HepG2 (cell line): ENCODE data around the gene TPPP2. TPM values are rescaled to one million over a fixed set of nuclear protein-coding genes. Genes with fewer than 3 reads are reported as not detected.

Source experiments
- BRCA1 ChIP-seq: sonication (generic); formaldehyde crosslinking; IDR thresholded peaks from 2 replicates; pipeline ENCODE4 v1.4.0; 2020; ENCODE audit warnings: missing genetic modification reagents
- FOSL2 ChIP-seq: sonication (generic); formaldehyde crosslinking; IDR thresholded peaks from 2 replicates; pipeline ENCODE4 v1.4.0; 2020; ENCODE audit warnings: missing genetic modification reagents
- FOXO1 ChIP-seq: sonication (generic); formaldehyde crosslinking; IDR thresholded peaks from 2 replicates; pipeline ENCODE4 v1.4.0; 2020; ENCODE audit warnings: missing genetic modification reagents
- FOXP1 ChIP-seq, 2 experiments: fragments of 450-650 bp in 1 of 2; IDR thresholded peaks; 2 replicates each; pipeline ENCODE4 v1.6.1; 2017 to 2018; ENCODE audit warnings: antibody characterized with exemption in 1 of 2
- GPBP1L1 ChIP-seq: sonication (generic); formaldehyde crosslinking; IDR thresholded peaks from 2 replicates; pipeline ENCODE4 v1.5.0; 2020; ENCODE audit warnings: mild to moderate bottlenecking, missing genetic modification reagents
- MAFG ChIP-seq: sonication (generic); formaldehyde crosslinking; IDR thresholded peaks from 2 replicates; pipeline ENCODE4 v1.5.1; 2020; ENCODE audit warnings: mild to moderate bottlenecking, missing genetic modification reagents
- MAX ChIP-seq: IDR thresholded peaks from 2 replicates; pipeline ENCODE4 v1.6.1; 2012; ENCODE audit warnings: inconsistent platforms
- NFE2L2 ChIP-seq: fragments of 150-350 bp; IDR thresholded peaks from 2 replicates; pipeline ENCODE4 v1.6.1; 2014; ENCODE audit warnings: low read length
- REST ChIP-seq, 2 experiments: IDR thresholded peaks; 2 replicates each; pipeline ENCODE4 v1.6.1; 2011 to 2012; ENCODE audit warnings: low read length in 2 of 2, borderline replicate concordance in 1 of 2, low read depth in 1 of 2, mild to moderate bottlenecking in 1 of 2, moderate library complexity in 1 of 2
- SMAD9 ChIP-seq: sonication (generic); formaldehyde crosslinking; IDR thresholded peaks from 2 replicates; pipeline ENCODE4 v1.5.1; 2020; ENCODE audit warnings: mild to moderate bottlenecking, missing genetic modification reagents
- SP2 ChIP-seq: sonication (generic); formaldehyde crosslinking; IDR thresholded peaks from 2 replicates; pipeline ENCODE4 v1.5.1; 2020; ENCODE audit warnings: mild to moderate bottlenecking, missing genetic modification reagents
- SRSF9 ChIP-seq: fragments of 200-400 bp; formaldehyde crosslinking; IDR thresholded peaks from 2 replicates; pipeline ENCODE4 v1.6.1; 2018; ENCODE audit warnings: borderline replicate concordance, mild to moderate bottlenecking, low read depth, low read length; ENCODE audit not compliant: insufficient read depth, poor library complexity, severe bottlenecking
- THAP8 ChIP-seq: sonication (generic); formaldehyde crosslinking; IDR thresholded peaks from 2 replicates; pipeline ENCODE4 v1.5.1; 2020; ENCODE audit warnings: missing genetic modification reagents, mild to moderate bottlenecking, borderline replicate concordance
- YY1 ChIP-seq: IDR thresholded peaks from 2 replicates; pipeline ENCODE4 v1.6.1; 2011; ENCODE audit warnings: low read length, low read depth, moderate library complexity, mild to moderate bottlenecking; ENCODE audit not compliant: insufficient read depth, insufficient replicate concordance
- ZFYVE20 ChIP-seq: sonication (generic); formaldehyde crosslinking; IDR thresholded peaks from 2 replicates; pipeline ENCODE4 v1.8.0; 2023; ENCODE audit warnings: low read depth, mild to moderate bottlenecking, moderate library complexity, missing genetic modification reagents, borderline replicate concordance
- ZNF24 ChIP-seq: fragments of 450-650 bp; IDR thresholded peaks from 2 replicates; pipeline ENCODE4 v1.6.1; 2017; ENCODE audit warnings: antibody characterized with exemption, mild to moderate bottlenecking
- ZNF414 ChIP-seq: sonication (generic); formaldehyde crosslinking; IDR thresholded peaks from 2 replicates; pipeline ENCODE4 v1.5.0; 2020; ENCODE audit warnings: missing genetic modification reagents
- ZNF556 ChIP-seq: sonication (generic); formaldehyde crosslinking; IDR thresholded peaks from 2 replicates; pipeline ENCODE4 v1.4.0; 2020; ENCODE audit warnings: mild to moderate bottlenecking, missing genetic modification reagents, borderline replicate concordance
- ZNF710 ChIP-seq: sonication (generic); formaldehyde crosslinking; IDR thresholded peaks from 2 replicates; pipeline ENCODE4 v1.5.0; 2020; ENCODE audit warnings: mild to moderate bottlenecking, missing genetic modification reagents, borderline replicate concordance
- ZNF83 ChIP-seq: sonication (generic); formaldehyde crosslinking; IDR thresholded peaks from 2 replicates; pipeline ENCODE4 v1.4.0; 2020; ENCODE audit warnings: missing genetic modification reagents, mild to moderate bottlenecking, borderline replicate concordance
- polyA plus RNA-seq, 8 experiments: library from polyadenylated mRNA; depleted of rRNA in 3 of 8; stranded (reverse) in 7 of 8; unstranded in 1 of 8; fragments of >200 nt; fragmentation: Illumina TruSeq in 4 of 8; extraction: Trizol in 4 of 8; gene quantifications; 2 replicates each; pipeline versions ENCODE4 v1.2.1 to v1.2.3, GENCODE V29; 2011 to 2016; ENCODE audit warnings: low read depth in 4 of 8, missing spikeins in 1 of 8, mixed read lengths in 1 of 8; ENCODE audit not compliant: insufficient read depth in 1 of 8
- total RNA-seq, 5 experiments: library from RNA; depleted of rRNA; stranded (reverse); fragments of >200 nt; fragmentation: Illumina TruSeq; extraction: Trizol; gene quantifications; 2 replicates each; pipeline ENCODE4 v1.2.3, GENCODE V29; 2016; ENCODE audit warnings: low read depth in 1 of 5

The TPPP2 gene
- total and polyA plus RNA-seq, 2 of the 13 experiments (the other 11 are each of a cell fraction or from before 2014, with no cell fraction given), result 0.58 to 4.2 TPM

- TF ChIP-seq THAP8 (CRISPR knock-in tag) (peak; percentile 71; the same call in 1 of the 2 replicates), FOSL2 (no peak), MAX (peak; percentile 39), ZNF556 (CRISPR knock-in tag) (peak; percentile 87), NFE2L2 (0 out of 2 replicates have a peak, but pooled peaks have one; percentile 4), ZNF710 (CRISPR knock-in tag) (peak; percentile 33; the same call in 1 of the 2 replicates), GPBP1L1 (no peak), FOXO1 (CRISPR knock-in tag) (no peak), REST (IDR thresholded peaks at IDR 0.05; ENCODE audit: borderline replicate concordance in 1 of 2, low read depth in 1 of 2, low read length in 2 of 2) (no peak), YY1 (peak; percentile 69), ZNF24 (no peak), ZFYVE20 (no peak; the same call in none of the 2 replicates), SRSF9 (no peak), MAFG (CRISPR knock-in tag) (0 out of 2 replicates have a peak, but pooled peaks have one; percentile 13), BRCA1 (CRISPR knock-in tag) (no peak), ZNF83 (no peak), SP2 (CRISPR knock-in tag) (peak; percentile 34), FOXP1 (IDR thresholded peaks at IDR 0.05) (no peak), FOXP1 (CRISPR knock-in tag; IDR thresholded peaks at IDR 0.05) (no peak), ZNF414 (no peak), SMAD9 (CRISPR knock-in tag) (peak; percentile 29; the same call in 1 of the 2 replicates)
These were observed 40.7 kb downstream of the TPPP2 start (continued) for GRCh38 chr14:21070610-21071224.
